GM12878 (cell line): Measurements from ENCODE around the gene SLC2A1. TPM values are rescaled to one million over a fixed set of nuclear protein-coding genes. Genes with fewer than 3 reads are reported as not detected.

Source experiments
- BCL3 ChIP-seq: IDR thresholded peaks from 2 replicates; pipeline ENCODE4 v1.6.1; 2011; ENCODE audit warnings: borderline replicate concordance, low read depth, mild to moderate bottlenecking, moderate library complexity, low read length; ENCODE audit not compliant: insufficient read depth, poor library complexity, severe bottlenecking
- CBFB ChIP-seq: IDR thresholded peaks from 2 replicates; pipeline ENCODE4 v1.6.1; 2016; ENCODE audit warnings: antibody characterized with exemption, low read depth
- CHD1 ChIP-seq: IDR thresholded peaks from 2 replicates; pipeline ENCODE4 v1.6.1; 2012; ENCODE audit warnings: low read depth, low read length, improper control_type of control experiment
- MTA2 ChIP-seq: fragments of 450-650 bp; IDR thresholded peaks from 2 replicates; pipeline ENCODE4 v1.6.1; 2016; ENCODE audit warnings: low read depth, mild to moderate bottlenecking, moderate library complexity
- MYC ChIP-seq: IDR thresholded peaks from 2 replicates; pipeline ENCODE4 v1.6.1; 2011; ENCODE audit warnings: mild to moderate bottlenecking, low read length, moderate library complexity, inconsistent platforms; ENCODE audit not compliant: insufficient read depth, insufficient replicate concordance, insufficient read length, severe bottlenecking
- RAD21 ChIP-seq: IDR thresholded peaks from 2 replicates; pipeline ENCODE4 v1.6.1; 2011; ENCODE audit warnings: mild to moderate bottlenecking, low read depth, low read length, moderate library complexity; ENCODE audit not compliant: insufficient read depth
- SIX5 ChIP-seq: IDR thresholded peaks from 2 replicates; pipeline ENCODE4 v1.6.1; 2011; ENCODE audit warnings: mild to moderate bottlenecking, low read depth, low read length, moderate library complexity; ENCODE audit not compliant: severe bottlenecking
- SKIL ChIP-seq: fragments of 450-650 bp; IDR thresholded peaks from 2 replicates; pipeline ENCODE4 v1.6.1; 2017; ENCODE audit warnings: mild to moderate bottlenecking, low read depth, inconsistent platforms; ENCODE audit not compliant: poor library complexity, severe bottlenecking
- SUZ12 ChIP-seq: fragments of 200-600 bp; sonication (generic); IDR thresholded peaks from one replicate; pipeline ENCODE4 v1.6.1; 2018; ENCODE audit warnings: antibody characterized with exemption, mild to moderate bottlenecking; ENCODE audit not compliant: unreplicated experiment
- ZBTB40 ChIP-seq: fragments of 450-650 bp; IDR thresholded peaks from 2 replicates; pipeline ENCODE4 v1.6.1; 2016; ENCODE audit warnings: mild to moderate bottlenecking, moderate library complexity, borderline replicate concordance
- ZNF274 ChIP-seq: IDR thresholded peaks from one replicate; pipeline ENCODE4 v1.8.0; 2011; ENCODE audit not compliant: insufficient read length, insufficient read depth
- polyA plus RNA-seq, 11 experiments: library from polyadenylated mRNA; depleted of rRNA in 4 of 11; unstranded in 6 of 11; stranded (reverse) in 5 of 11; fragments of >200 nt; fragmentation: Nextera tagmentation in 4 of 11; fragmentation: Illumina TruSeq in 1 of 11; extraction: Ambion mirVana in 4 of 11; extraction: Trizol in 1 of 11; gene quantifications; 1 replicate in 1 of 11; 2 replicates in 10 of 11; pipeline versions ENCODE4 v1.2.1 to v1.2.3, GENCODE V29; 2011 to 2016; ENCODE audit warnings: inconsistent platforms in 2 of 11, missing spikeins in 2 of 11, low read depth in 1 of 11
- total RNA-seq, 4 experiments: library from RNA; depleted of rRNA in 3 of 4; stranded (reverse); fragments of >200 nt in 3 of 4; fragmentation: Illumina TruSeq in 1 of 4; extraction: Trizol in 1 of 4; gene quantifications; 2 replicates each; pipeline versions ENCODE4 v1.2.1 to v1.2.3, GENCODE V29; 2013 to 2021
- TF ChIP-seq, protein P1 (sequence below): IDR thresholded peaks from 2 replicates; pipeline ENCODE4 v1.6.1; 2011; ENCODE audit warnings: low read depth, low read length, improper control_type of control experiment, borderline replicate concordance
- TF ChIP-seq, protein P2 (sequence below): fragments of 450-650 bp; IDR thresholded peaks from 2 replicates; pipeline ENCODE4 v1.6.1; 2017; ENCODE audit warnings: low read depth, mild to moderate bottlenecking, moderate library complexity

SLC2A1 gene
- total and polyA plus RNA-seq, 10 of the 15 experiments (the other 5 are each of a cell fraction or from before 2014, with no cell fraction given), result 5.7 to 66.0 (median 44.2) TPM

DNA sequence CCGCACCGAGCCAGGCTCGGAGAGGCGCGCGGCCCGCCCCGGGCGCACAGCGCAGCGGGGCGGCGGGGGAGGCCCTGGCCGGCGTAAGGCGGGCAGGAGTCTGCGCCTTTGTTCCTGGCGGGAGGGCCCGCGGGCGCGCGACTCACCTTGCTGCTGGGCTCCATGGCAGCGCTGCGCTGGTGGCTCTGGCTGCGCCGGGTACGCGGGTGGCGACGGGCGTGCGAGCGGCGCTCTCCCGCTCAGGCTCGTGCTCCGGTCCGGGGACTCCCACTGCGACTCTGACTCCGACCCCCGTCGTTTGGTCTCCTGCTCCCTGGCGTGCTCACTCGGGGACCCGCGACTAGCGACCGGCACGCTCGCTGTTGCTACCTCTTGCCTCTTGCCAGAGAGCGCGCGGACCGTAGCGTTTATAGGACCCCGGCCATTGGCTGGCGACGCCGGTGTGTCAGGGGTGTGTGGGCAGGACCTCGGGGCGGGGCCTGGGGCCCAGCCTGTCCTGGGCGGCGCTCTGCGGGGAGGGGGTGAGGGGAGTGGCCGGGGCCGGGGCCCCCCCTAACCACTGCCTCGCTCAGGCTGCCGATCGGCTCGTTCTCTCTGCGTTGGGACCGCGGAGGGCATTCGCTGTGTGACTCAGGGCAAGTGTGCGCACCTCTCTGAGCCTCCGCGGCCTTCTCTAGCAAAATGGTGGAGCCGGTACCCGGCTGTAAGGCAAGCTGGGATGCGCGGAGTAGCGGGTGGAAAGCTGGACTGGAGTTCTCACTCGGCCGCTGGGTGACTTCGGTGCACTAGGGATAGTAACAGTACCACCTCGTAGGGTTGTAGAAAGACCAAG is at the start of gene SLC2A1 (continued):
- TF ChIP-seq MTA2 (no peak), ZBTB40 (peak; percentile 30; the same call in 1 of the 2 replicates), MYC (peak; percentile 22), SKIL (no peak), SUZ12 (no peak), RAD21 (no peak), CHD1 (no peak), CBFB (0 out of 2 replicates have a peak, but pooled peaks have one; percentile 20), BCL3 (peak; percentile 12), ZNF274 (no peak), SIX5 (no peak)
- TF ChIP-seq, protein P1, sequence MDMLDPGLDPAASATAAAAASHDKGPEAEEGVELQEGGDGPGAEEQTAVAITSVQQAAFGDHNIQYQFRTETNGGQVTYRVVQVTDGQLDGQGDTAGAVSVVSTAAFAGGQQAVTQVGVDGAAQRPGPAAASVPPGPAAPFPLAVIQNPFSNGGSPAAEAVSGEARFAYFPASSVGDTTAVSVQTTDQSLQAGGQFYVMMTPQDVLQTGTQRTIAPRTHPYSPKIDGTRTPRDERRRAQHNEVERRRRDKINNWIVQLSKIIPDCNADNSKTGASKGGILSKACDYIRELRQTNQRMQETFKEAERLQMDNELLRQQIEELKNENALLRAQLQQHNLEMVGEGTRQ, result no peak
- TF ChIP-seq, protein P2, sequence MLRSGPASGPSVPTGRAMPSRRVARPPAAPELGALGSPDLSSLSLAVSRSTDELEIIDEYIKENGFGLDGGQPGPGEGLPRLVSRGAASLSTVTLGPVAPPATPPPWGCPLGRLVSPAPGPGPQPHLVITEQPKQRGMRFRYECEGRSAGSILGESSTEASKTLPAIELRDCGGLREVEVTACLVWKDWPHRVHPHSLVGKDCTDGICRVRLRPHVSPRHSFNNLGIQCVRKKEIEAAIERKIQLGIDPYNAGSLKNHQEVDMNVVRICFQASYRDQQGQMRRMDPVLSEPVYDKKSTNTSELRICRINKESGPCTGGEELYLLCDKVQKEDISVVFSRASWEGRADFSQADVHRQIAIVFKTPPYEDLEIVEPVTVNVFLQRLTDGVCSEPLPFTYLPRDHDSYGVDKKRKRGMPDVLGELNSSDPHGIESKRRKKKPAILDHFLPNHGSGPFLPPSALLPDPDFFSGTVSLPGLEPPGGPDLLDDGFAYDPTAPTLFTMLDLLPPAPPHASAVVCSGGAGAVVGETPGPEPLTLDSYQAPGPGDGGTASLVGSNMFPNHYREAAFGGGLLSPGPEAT, result 0 out of 2 replicates have a peak, but pooled peaks have one; percentile 11
